NOMO-1 treated with dmso at 0.1 percent for 144 hours (cell line): ENCODE data around the gene CACNA1B.
"Not testable (repeated sequence)": the region's sequence is repeated elsewhere in the genome, so short reads cannot be mapped to it uniquely, and the experiment has no call there.

Experiments used
- DNase-seq: peaks from one replicate; lab custom pipeline; 2025; ENCODE audit not compliant: unreplicated experiment; lab: John Stamatoyannopoulos, UW

The CACNA1B gene

GRCh38 chr9:137885121-137885520, 7.5 kb downstream of the CACNA1B start:
- DNase-seq = not testable (repeated sequence)

- not testable (repeated sequence) for DNase-seq
Observed at GRCh38 chr9:137888621-137889020, 11.0 kb downstream of the CACNA1B start.

- DNase-seq = not testable (repeated sequence)
Observed at GRCh38 chr9:137889966-137890365, 12.4 kb downstream of the CACNA1B start.

GRCh38 chr9:137890768-137891587, 13.4 kb downstream of the CACNA1B start:
- DNase-seq = not testable (repeated sequence)

GRCh38 chr9:137891588-137892423, 14.2 kb downstream of the CACNA1B start:
- DNase-seq = no peak

GRCh38 chr9:137892424-137893191, 15.0 kb downstream of the CACNA1B start:
- no peak for DNase-seq

- no peak for DNase-seq
Observed at GRCh38 chr9:137893670-137894069, 16.1 kb downstream of the CACNA1B start.

GRCh38 chr9:137899551-137900360, 22.2 kb downstream of the CACNA1B start:
- no peak for DNase-seq

GRCh38 chr9:137900584-137901310, 23.2 kb downstream of the CACNA1B start:
- DNase-seq = no peak

- no peak for DNase-seq
Observed at GRCh38 chr9:137902646-137903045, 25.1 kb downstream of the CACNA1B start.

GRCh38 chr9:137905740-137906139, 28.2 kb downstream of the CACNA1B start:
- no peak for DNase-seq

GRCh38 chr9:137907776-137908175, 30.2 kb downstream of the CACNA1B start:
- DNase-seq = no peak

- DNase-seq = no peak
Observed at GRCh38 chr9:137912671-137913070, 35.1 kb downstream of the CACNA1B start.

GRCh38 chr9:137913132-137913531, 35.5 kb downstream of the CACNA1B start:
- no peak for DNase-seq

GRCh38 chr9:137913771-137914767, 36.5 kb downstream of the CACNA1B start:
- no peak for DNase-seq

GRCh38 chr9:137916540-137916939, 39.0 kb downstream of the CACNA1B start:
- DNase-seq = no peak

- no peak for DNase-seq
Observed at GRCh38 chr9:137917116-137917515, 39.5 kb downstream of the CACNA1B start.

- no peak for DNase-seq
Observed at GRCh38 chr9:137917795-137918194, 40.2 kb downstream of the CACNA1B start.
